CD4-positive, alpha-beta T cell (primary cell): ENCODE results near the gene NOS2. TPM values are rescaled to one million over a fixed set of nuclear protein-coding genes. Genes with fewer than 3 reads are reported as not detected.
A peak's percentile ranks its signal among the peaks of the same experiment; 100 is the strongest.

ENCODE experiments used
- ATAC-seq: fragments of 200-7000 bp; cut with Tn5 transposase; one replicate; pipeline ENCODE4 v1.10.0; 2022; ENCODE audit warnings: mild to moderate bottlenecking; ENCODE audit not compliant: poor library complexity
- CTCF ChIA-PET: fragments of 350-600 bp; sonication (Branson Sonifier 250); formaldehyde crosslinking; loops from one replicate; lab custom pipeline; 2021; ENCODE audit warnings: antibody characterized with exemption, inconsistent platforms; lab: Charles Lee
- POLR2A ChIA-PET: fragments of 350-600 bp; sonication (Branson Sonifier 250); formaldehyde crosslinking; loops from one replicate; lab custom pipeline; 2021; ENCODE audit warnings: antibody characterized with exemption, inconsistent platforms; lab: Charles Lee
- DNase-seq, 14 experiments: peaks; one replicate each; pipeline ENCODE4 v3.0.0-alpha.2; 2013 to 2020; ENCODE audit warnings: mixed read lengths in 2 of 14
- H3K27ac ChIP-seq, 2 donors: one replicate each; pipeline versions ENCODE4 v1.5.1 to v1.7.0; 2013; ENCODE audit warnings: low read length in 2 of 2, low read depth in 1 of 2, mild to moderate bottlenecking in 1 of 2
- H3K27me3 ChIP-seq, 2 experiments: 1 replicate in 1 of 2; 2 replicates in 1 of 2; pipeline versions ENCODE4 v1.6.1 to v1.7.0; 2013; ENCODE audit warnings: low read length in 2 of 2, control low read depth in 1 of 2, mild to moderate bottlenecking in 1 of 2, moderate library complexity in 1 of 2; ENCODE audit not compliant: insufficient read depth in 2 of 2, control insufficient read depth in 1 of 2
- H3K36me3 ChIP-seq: one replicate; pipeline ENCODE4 v1.6.1; 2013; ENCODE audit warnings: low read length, control low read depth; ENCODE audit not compliant: insufficient read depth
- H3K4me1 ChIP-seq: one replicate; pipeline ENCODE4 v1.6.1; 2013; ENCODE audit warnings: low read length, control low read depth; ENCODE audit not compliant: insufficient read depth
- H3K4me3 ChIP-seq: one replicate; pipeline ENCODE4 v1.5.1; 2013; ENCODE audit warnings: mild to moderate bottlenecking, low read length, moderate library complexity
- H3K9me3 ChIP-seq, 2 experiments: 1 replicate in 1 of 2; 2 replicates in 1 of 2; pipeline versions ENCODE4 v1.6.1 to v1.7.0; 2013; ENCODE audit warnings: low read length in 2 of 2, mild to moderate bottlenecking in 2 of 2, control low read depth in 1 of 2, moderate library complexity in 1 of 2; ENCODE audit not compliant: control insufficient read depth in 1 of 2, insufficient read depth in 1 of 2
- H3K27ac Mint-ChIP-seq: one replicate; pipeline ENCODE4 v1.8.0; 2020; ENCODE audit warnings: mixed read lengths
- H3K27me3 Mint-ChIP-seq: one replicate; pipeline ENCODE4 v1.8.0; 2021; ENCODE audit warnings: mixed read lengths
- H3K36me3 Mint-ChIP-seq: one replicate; pipeline ENCODE4 v1.8.0; 2021; ENCODE audit warnings: low read depth, mixed read lengths
- H3K4me1 Mint-ChIP-seq: one replicate; pipeline ENCODE4 v1.8.0; 2021; ENCODE audit warnings: low read depth, mixed read lengths
- H3K4me3 Mint-ChIP-seq: one replicate; pipeline ENCODE4 v1.8.0; 2020; ENCODE audit warnings: mild to moderate bottlenecking, mixed read lengths
- H3K9me3 Mint-ChIP-seq: one replicate; pipeline ENCODE4 v1.8.0; 2020; ENCODE audit warnings: mixed read lengths
- CTCF ChIP-seq: fragments of 200-600 bp; IDR thresholded peaks from one replicate; pipeline ENCODE4 v1.8.0; 2022; ENCODE audit warnings: antibody characterized with exemption, mild to moderate bottlenecking
- intact Hi-C, 2 experiments: fragments of 100-400 bp; cut with DNase I in 1 of 2; cut with micrococcal nuclease in 1 of 2; formaldehyde crosslinking; loops; one replicate each; pipeline versions ENCODE4 v1.15.1 to v1.9.0; 2023 to 2025; cut with DNase I, micrococcal nuclease
- total RNA-seq, 174 experiments: library from RNA in 2 of 174; stranded (reverse) in 2 of 174; gene quantifications; one replicate each; pipeline ENCODE4 v1.2.3 and lab custom pipeline; 2021 to 2026

Gene NOS2
- total RNA-seq, 2 experiments from 2014 or later, result 0.08 TPM; not detected in 1

- Histone ChIP-seq H3K27ac (no peak overlapping the region), H3K9me3 (no peaks in the 10 kb centered on the region), H3K27me3 (no peaks in the 10 kb centered on the region), H3K36me3 (no peaks in the 10 kb centered on the region), H3K4me1 (no peaks in the 10 kb centered on the region), H3K4me3 (no peak overlapping the region)
- Mint-ChIP-seq H3K4me3 (no peak overlapping the region), H3K9me3 (no peaks in the 10 kb centered on the region), H3K36me3 (no peaks in the 10 kb centered on the region), H3K4me1 (no peaks in the 10 kb centered on the region), H3K27me3 (peaks cover 8% of the 10 kb centered on the region), H3K27ac (no peak overlapping the region)
- no peak for DNase-seq
- POLR2A ChIA-PET, result no interaction called here
- intact Hi-C loops, result no loop called here
- TF ChIP-seq CTCF, result no peak
- no peak for ATAC-seq
- CTCF ChIA-PET, result no interaction called here
These were observed 16.6 kb downstream of the NOS2 start for GRCh38 chr17:27783440-27784350.

- Histone ChIP-seq H3K27me3 (no peaks in the 10 kb centered on the region), H3K4me1 (no peaks in the 10 kb centered on the region), H3K36me3 (no peaks in the 10 kb centered on the region), H3K27ac (no peak overlapping the region), H3K4me3 (no peak overlapping the region), H3K9me3 (no peaks in the 10 kb centered on the region)
- peak in 1 of 14 experiments; percentile 4 for DNase-seq
- ATAC-seq, result no peak
- Mint-ChIP-seq H3K27me3 (peaks cover under 1% of the 10 kb centered on the region), H3K4me1 (no peaks in the 10 kb centered on the region), H3K36me3 (no peaks in the 10 kb centered on the region), H3K9me3 (no peaks in the 10 kb centered on the region), H3K27ac (no peak overlapping the region), H3K4me3 (no peak overlapping the region)
- ChIA-PET CTCF (no interaction called here), POLR2A (no interaction called here)
- no peak for TF ChIP-seq CTCF
- intact Hi-C loops, result no loop called here
These were observed 17.5 kb downstream of the NOS2 start for GRCh38 chr17:27782791-27783206.

- Mint-ChIP-seq H3K9me3 (no peaks in the 10 kb centered on the region), H3K27ac (no peak overlapping the region), H3K4me3 (no peak overlapping the region), H3K36me3 (no peaks in the 10 kb centered on the region), H3K27me3 (no peaks in the 10 kb centered on the region), H3K4me1 (no peaks in the 10 kb centered on the region)
- H3K4me3 ChIP-seq, result no peak overlapping the region
- H3K9me3 ChIP-seq, result no peaks in the 10 kb centered on the region
- H3K36me3 ChIP-seq, result no peaks in the 10 kb centered on the region
- ChIA-PET CTCF (no interaction called here), POLR2A (no interaction called here)
- H3K27ac ChIP-seq, result no peak overlapping the region
- ATAC-seq (no peak), DNase-seq (no peak)
- H3K27me3 ChIP-seq, result no peaks in the 10 kb centered on the region
- intact Hi-C loops, result no loop called here
- no peak for TF ChIP-seq CTCF
- H3K4me1 ChIP-seq, result no peaks in the 10 kb centered on the region
These were observed 19.4 kb downstream of the NOS2 start for GRCh38 chr17:27780828-27781404.
